H1 (cell line): Measurements from ENCODE around the gene NSFL1C. TPM values are rescaled to one million over a fixed set of nuclear protein-coding genes. Genes with fewer than 3 reads are reported as not detected.

ENCODE experiments used
- ATF2 ChIP-seq: IDR thresholded peaks from 2 replicates; pipeline ENCODE4 v1.6.1; 2012; ENCODE audit warnings: low read length, inconsistent platforms
- PHF8 ChIP-seq: fragments of 200-600 bp; sonication (generic); conservative IDR thresholded peaks from 2 replicates; pipeline ENCODE4 v1.7.1; 2012; ENCODE audit warnings: low read depth, mild to moderate bottlenecking, inconsistent platforms, low read length, moderate library complexity
- RFX5 ChIP-seq: IDR thresholded peaks from 2 replicates; pipeline ENCODE4 v1.6.1; 2011; ENCODE audit warnings: low read depth, low read length, improper control_type of control experiment, borderline replicate concordance
- SUZ12 ChIP-seq: fragments of 200-600 bp; sonication (generic); IDR thresholded peaks from 2 replicates; pipeline ENCODE4 v1.6.1; 2012; ENCODE audit warnings: mild to moderate bottlenecking, inconsistent platforms, low read length, moderate library complexity, mixed read lengths
- polyA plus RNA-seq, 7 experiments: library from polyadenylated mRNA; depleted of rRNA in 3 of 7; stranded (reverse) in 5 of 7; unstranded in 2 of 7; fragments of >200 nt in 5 of 7; fragments of 200-250 nt in 2 of 7; gene quantifications; 1 replicate in 5 of 7; 2 replicates in 1 of 7; 4 replicates in 1 of 7; pipeline versions ENCODE4 v1.2.1 to v1.2.3, GENCODE V29; 2011 to 2013; ENCODE audit warnings: missing spikeins in 2 of 7, mixed read lengths in 2 of 7
- total RNA-seq: library from RNA; stranded (reverse); fragmentation: NEBNext Ultra II Directional; extraction: Animal tissue kit (Norgen Biotek cat#: 25700); gene quantifications from 2 replicates; pipeline ENCODE4 v1.2.1, GENCODE V29; 2021

The NSFL1C gene
- total and polyA plus RNA-seq, 2 of the 8 experiments (the other 6 are each of a cell fraction or from before 2014, with no cell fraction given), result 21.6 to 98.0 TPM

- no peak for TF ChIP-seq SUZ12
- TF ChIP-seq PHF8, result no peak
- TF ChIP-seq RFX5, result no peak
- no peak for TF ChIP-seq ATF2
These were observed 24.1 kb upstream of the NSFL1C start (continued) for GRCh38 chr20:1490643-1491195.
